ENCODE measurements around the gene RBM33. TPM values are rescaled to one million over a fixed set of nuclear protein-coding genes. Genes with fewer than 3 reads are reported as not detected.

The RBM33 gene
- total RNA-seq, 1 donor from 2014 or later: 50.5 TPM

- no peak for TF ChIP-seq EZH2 (IDR thresholded peaks at IDR 0.05; ENCODE audit: insufficient read depth, low read length)
- TF ChIP-seq CTCF (IDR thresholded peaks at IDR 0.05; ENCODE audit: insufficient read depth, low read depth, low read length): no peak
- Histone ChIP-seq H3K4me3 (ENCODE audit: insufficient read depth, low read depth, low read length) (no peak overlapping the region), H3K36me3 (ENCODE audit: insufficient read depth, low read length) (no peaks in the 10 kb centered on the region), H3K9ac (ENCODE audit: low read length) (no peak overlapping the region), H3K27ac (ENCODE audit: low read depth, low read length) (no peak overlapping the region), H2AFZ (ENCODE audit: low read depth, low read length) (no peak overlapping the region), H3K4me2 (ENCODE audit: low read length) (no peak overlapping the region), H3K9me3 (ENCODE audit: insufficient read depth, low read depth, low read length) (peaks cover 4% of the 10 kb centered on the region), H4K20me1 (ENCODE audit: insufficient read depth, low read length) (no peaks in the 10 kb centered on the region), H3K27me3 (ENCODE audit: insufficient read depth, low read length) (peaks cover 7% of the 10 kb centered on the region), H3K4me1 (ENCODE audit: insufficient read depth, low read length) (no peaks in the 10 kb centered on the region), H3K79me2 (ENCODE audit: insufficient read depth, low read length) (no peaks in the 10 kb centered on the region)
- DNase-seq (ENCODE audit: low read depth) (no peak), FAIRE-seq (no peak)
- H3K9me3 Mint-ChIP-seq (ENCODE audit: unreplicated experiment): peaks cover 6% of the 10 kb centered on the region
- no peaks in the 10 kb centered on the region for H3K36me3 Mint-ChIP-seq (ENCODE audit: low read depth, unreplicated experiment)
- H3K27me3 Mint-ChIP-seq (ENCODE audit: low read depth, unreplicated experiment): peaks cover 16% of the 10 kb centered on the region
- no peak overlapping the region for H3K27ac Mint-ChIP-seq (ENCODE audit: unreplicated experiment)
- H3K4me1 Mint-ChIP-seq (ENCODE audit: low read depth, unreplicated experiment): no peaks in the 10 kb centered on the region
- H3K4me3 Mint-ChIP-seq (ENCODE audit: unreplicated experiment): no peak overlapping the region
Observed at GRCh38 chr7:155792999-155793560, 148.6 kb downstream of the RBM33 start.

GRCh38 chr7:155793720-155794119, 149.3 kb downstream of the RBM33 start:
- Histone ChIP-seq H2AFZ (ENCODE audit: low read depth, low read length) (no peak overlapping the region), H3K9ac (ENCODE audit: low read length) (no peak overlapping the region), H4K20me1 (ENCODE audit: insufficient read depth, low read length) (no peaks in the 10 kb centered on the region), H3K27ac (ENCODE audit: low read depth, low read length) (no peak overlapping the region), H3K4me2 (ENCODE audit: low read length) (no peak overlapping the region), H3K27me3 (ENCODE audit: insufficient read depth, low read length) (peaks cover 7% of the 10 kb centered on the region), H3K4me1 (ENCODE audit: insufficient read depth, low read length) (no peaks in the 10 kb centered on the region), H3K79me2 (ENCODE audit: insufficient read depth, low read length) (no peaks in the 10 kb centered on the region), H3K4me3 (ENCODE audit: insufficient read depth, low read depth, low read length) (no peak overlapping the region), H3K9me3 (ENCODE audit: insufficient read depth, low read depth, low read length) (peaks cover 4% of the 10 kb centered on the region), H3K36me3 (ENCODE audit: insufficient read depth, low read length) (no peaks in the 10 kb centered on the region)
- no peak overlapping the region for H3K27ac Mint-ChIP-seq (ENCODE audit: unreplicated experiment)
- H3K36me3 Mint-ChIP-seq (ENCODE audit: low read depth, unreplicated experiment): no peaks in the 10 kb centered on the region
- H3K9me3 Mint-ChIP-seq (ENCODE audit: unreplicated experiment): peaks cover 6% of the 10 kb centered on the region
- H3K27me3 Mint-ChIP-seq (ENCODE audit: low read depth, unreplicated experiment): peaks cover 22% of the 10 kb centered on the region
- no peak for FAIRE-seq
- TF ChIP-seq EZH2 (IDR thresholded peaks at IDR 0.05; ENCODE audit: insufficient read depth, low read length) (no peak), CTCF (IDR thresholded peaks at IDR 0.05; ENCODE audit: insufficient read depth, low read depth, low read length) (no peak)
- DNase-seq (ENCODE audit: low read depth): no peak
- H3K4me1 Mint-ChIP-seq (ENCODE audit: low read depth, unreplicated experiment): no peaks in the 10 kb centered on the region
- H3K4me3 Mint-ChIP-seq (ENCODE audit: unreplicated experiment): no peak overlapping the region

- H3K27ac ChIP-seq (ENCODE audit: low read depth, low read length): no peak overlapping the region
- no peak overlapping the region for H3K27ac Mint-ChIP-seq (ENCODE audit: unreplicated experiment)
- H2AFZ ChIP-seq (ENCODE audit: low read depth, low read length): no peak overlapping the region
- H4K20me1 ChIP-seq (ENCODE audit: insufficient read depth, low read length): no peaks in the 10 kb centered on the region
- H3K36me3 ChIP-seq (ENCODE audit: insufficient read depth, low read length): no peaks in the 10 kb centered on the region
- H3K4me1 Mint-ChIP-seq (ENCODE audit: low read depth, unreplicated experiment): no peaks in the 10 kb centered on the region
- peaks cover 4% of the 10 kb centered on the region for H3K9me3 ChIP-seq (ENCODE audit: insufficient read depth, low read depth, low read length)
- H3K9me3 Mint-ChIP-seq (ENCODE audit: unreplicated experiment): peaks cover 6% of the 10 kb centered on the region
- H3K4me1 ChIP-seq (ENCODE audit: insufficient read depth, low read length): no peaks in the 10 kb centered on the region
- H3K27me3 Mint-ChIP-seq (ENCODE audit: low read depth, unreplicated experiment): peaks cover 27% of the 10 kb centered on the region
- DNase-seq (ENCODE audit: low read depth) (no peak), FAIRE-seq (no peak)
- no peak overlapping the region for H3K9ac ChIP-seq (ENCODE audit: low read length)
- H3K36me3 Mint-ChIP-seq (ENCODE audit: low read depth, unreplicated experiment): no peaks in the 10 kb centered on the region
- H3K27me3 ChIP-seq (ENCODE audit: insufficient read depth, low read length): peaks cover 7% of the 10 kb centered on the region
- no peak overlapping the region for H3K4me3 Mint-ChIP-seq (ENCODE audit: unreplicated experiment)
- H3K4me2 ChIP-seq (ENCODE audit: low read length): no peak overlapping the region
- TF ChIP-seq CTCF (IDR thresholded peaks at IDR 0.05; ENCODE audit: insufficient read depth, low read depth, low read length) (no peak), EZH2 (IDR thresholded peaks at IDR 0.05; ENCODE audit: insufficient read depth, low read length) (no peak)
- H3K4me3 ChIP-seq (ENCODE audit: insufficient read depth, low read depth, low read length): no peak overlapping the region
- no peaks in the 10 kb centered on the region for H3K79me2 ChIP-seq (ENCODE audit: insufficient read depth, low read length)
Observed at GRCh38 chr7:155794196-155794595, 149.7 kb downstream of the RBM33 start.
